ENCODE data around the gene FRYL. TPM values are rescaled to one million over a fixed set of nuclear protein-coding genes. Genes with fewer than 3 reads are reported as not detected.

The FRYL gene
- total RNA-seq, 1 donor from 2014 or later: 65.5 TPM

DNA sequence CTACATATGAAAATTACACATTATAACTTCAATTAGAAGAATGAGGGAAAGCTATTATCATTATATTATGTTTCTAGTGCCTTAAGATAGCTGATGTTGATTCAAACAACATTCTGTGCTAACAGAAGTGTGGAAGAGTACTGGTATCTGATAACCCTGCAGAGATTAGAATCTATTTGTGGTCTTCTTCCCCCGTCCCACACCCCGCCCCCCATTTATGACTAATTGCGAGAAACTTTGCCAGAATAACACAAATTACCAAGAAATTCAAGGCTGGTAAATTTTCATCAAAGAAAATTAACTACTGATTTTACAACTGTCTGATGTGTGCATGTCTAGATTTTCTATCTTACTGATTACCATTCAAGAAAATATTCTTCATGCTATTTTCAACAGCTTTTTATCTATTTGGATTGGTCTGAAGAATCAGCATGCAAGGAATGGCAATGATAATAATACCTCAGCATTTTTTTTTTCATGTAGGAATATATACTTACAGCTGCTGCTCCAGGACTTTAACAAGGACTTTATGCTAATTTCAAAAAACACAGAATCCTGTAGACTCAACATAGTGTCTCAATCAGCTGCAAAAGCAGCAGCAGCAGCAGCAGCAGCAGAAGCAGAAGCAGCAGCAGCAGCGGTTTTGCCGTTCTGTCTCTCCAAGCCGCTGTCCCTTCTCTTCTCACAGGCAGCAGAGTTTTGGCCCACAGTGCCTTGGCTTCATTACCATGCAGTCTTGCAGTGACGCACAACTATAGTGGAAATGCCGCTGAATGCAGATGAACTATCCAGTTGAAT, 126.7 kb downstream of the FRYL start:
- no peaks in the 10 kb centered on the region for H3K27me3 Mint-ChIP-seq
- peaks cover under 1% of the 10 kb centered on the region for H3K4me1 Mint-ChIP-seq (ENCODE audit: low read depth)
- no peak overlapping the region for H3K27ac Mint-ChIP-seq
- no peaks in the 10 kb centered on the region for H3K9me3 Mint-ChIP-seq (ENCODE audit: low read depth)
- H3K36me3 Mint-ChIP-seq (ENCODE audit: insufficient read depth): peaks cover under 1% of the 10 kb centered on the region
- TF ChIP-seq CTCF (IDR thresholded peaks at IDR 0.05; ENCODE audit: unreplicated experiment): no peak
- DNase-seq (ENCODE audit: low spot score, unreplicated experiment): no peak
- no peak overlapping the region for H3K4me3 Mint-ChIP-seq (ENCODE audit: low read depth)

DNA sequence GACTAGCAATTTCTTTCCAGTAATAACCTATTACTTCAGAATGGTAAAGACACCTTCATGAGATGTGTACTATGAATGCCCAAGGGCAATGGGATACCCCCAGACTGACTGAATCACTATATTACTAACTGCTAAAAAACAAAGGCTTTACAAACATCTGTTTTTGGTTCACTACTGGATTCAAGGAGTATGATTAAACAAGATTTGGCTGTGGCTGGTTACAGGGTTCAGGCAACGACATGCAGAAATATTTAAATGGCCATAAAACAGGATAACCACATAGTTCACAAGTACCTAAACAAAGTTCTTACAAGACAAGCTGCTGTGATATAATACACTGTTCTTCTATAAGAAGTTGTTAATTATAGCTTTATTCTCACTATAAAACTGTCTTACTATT, 128.2 kb downstream of the FRYL start:
- Mint-ChIP-seq H3K4me3 (ENCODE audit: low read depth) (no peak overlapping the region), H3K27ac (no peak overlapping the region)

GRCh38 chr4:48649505-48649904, 130.6 kb downstream of the FRYL start:
- Mint-ChIP-seq H3K27ac (no peak overlapping the region), H3K4me1 (ENCODE audit: low read depth) (peaks cover 5% of the 10 kb centered on the region), H3K4me3 (ENCODE audit: low read depth) (no peak overlapping the region), H3K36me3 (ENCODE audit: insufficient read depth) (peaks cover 4% of the 10 kb centered on the region), H3K27me3 (no peaks in the 10 kb centered on the region), H3K9me3 (ENCODE audit: low read depth) (peaks cover 3% of the 10 kb centered on the region)
- no peak for TF ChIP-seq CTCF (IDR thresholded peaks at IDR 0.05; ENCODE audit: unreplicated experiment)
- no peak for DNase-seq (ENCODE audit: low spot score, unreplicated experiment)

More for the DNA sequence above, 128.2 kb downstream of the FRYL start:
- no peak for DNase-seq (ENCODE audit: low spot score, unreplicated experiment)
- peaks cover 3% of the 10 kb centered on the region for H3K9me3 Mint-ChIP-seq (ENCODE audit: low read depth)
- H3K36me3 Mint-ChIP-seq (ENCODE audit: insufficient read depth): peaks cover 4% of the 10 kb centered on the region
- H3K4me1 Mint-ChIP-seq (ENCODE audit: low read depth): peaks cover 5% of the 10 kb centered on the region
- H3K27me3 Mint-ChIP-seq: no peaks in the 10 kb centered on the region
- TF ChIP-seq CTCF (IDR thresholded peaks at IDR 0.05; ENCODE audit: unreplicated experiment): no peak

DNA sequence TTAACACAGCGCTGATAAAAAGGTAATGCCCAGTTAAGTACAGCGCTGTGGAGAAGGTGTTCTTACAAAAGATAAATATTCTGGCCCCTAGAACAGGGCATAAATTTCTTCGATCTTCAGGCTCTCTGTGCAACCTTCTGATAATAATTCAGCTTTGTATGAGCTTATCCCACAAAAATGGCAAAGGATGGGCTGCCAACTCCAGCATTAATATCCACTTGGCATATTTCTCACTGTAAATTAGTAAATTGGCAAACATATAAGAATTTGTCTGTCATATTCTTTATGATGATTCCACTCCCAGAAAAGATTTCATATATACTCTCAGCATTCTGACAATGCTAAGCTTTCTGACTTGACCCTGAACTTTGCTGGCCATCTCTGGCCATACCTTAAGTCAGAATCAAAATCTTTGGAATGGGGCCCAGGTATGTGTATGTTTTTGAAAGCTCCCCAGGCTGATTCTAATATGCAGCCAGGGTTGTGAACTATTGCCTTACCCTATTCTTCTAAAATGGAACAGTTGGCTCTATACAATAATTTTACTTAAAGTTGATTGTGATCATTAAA, 134.8 kb downstream of the FRYL start:
- no peak for TF ChIP-seq CTCF (IDR thresholded peaks at IDR 0.05; ENCODE audit: unreplicated experiment)
- Mint-ChIP-seq H3K27me3 (no peaks in the 10 kb centered on the region), H3K9me3 (ENCODE audit: low read depth) (peaks cover 3% of the 10 kb centered on the region), H3K36me3 (ENCODE audit: insufficient read depth) (peaks cover 4% of the 10 kb centered on the region), H3K27ac (no peak overlapping the region), H3K4me3 (ENCODE audit: low read depth) (no peak overlapping the region), H3K4me1 (ENCODE audit: low read depth) (peaks cover 5% of the 10 kb centered on the region)
- no peak for DNase-seq (ENCODE audit: low spot score, unreplicated experiment)

DNA sequence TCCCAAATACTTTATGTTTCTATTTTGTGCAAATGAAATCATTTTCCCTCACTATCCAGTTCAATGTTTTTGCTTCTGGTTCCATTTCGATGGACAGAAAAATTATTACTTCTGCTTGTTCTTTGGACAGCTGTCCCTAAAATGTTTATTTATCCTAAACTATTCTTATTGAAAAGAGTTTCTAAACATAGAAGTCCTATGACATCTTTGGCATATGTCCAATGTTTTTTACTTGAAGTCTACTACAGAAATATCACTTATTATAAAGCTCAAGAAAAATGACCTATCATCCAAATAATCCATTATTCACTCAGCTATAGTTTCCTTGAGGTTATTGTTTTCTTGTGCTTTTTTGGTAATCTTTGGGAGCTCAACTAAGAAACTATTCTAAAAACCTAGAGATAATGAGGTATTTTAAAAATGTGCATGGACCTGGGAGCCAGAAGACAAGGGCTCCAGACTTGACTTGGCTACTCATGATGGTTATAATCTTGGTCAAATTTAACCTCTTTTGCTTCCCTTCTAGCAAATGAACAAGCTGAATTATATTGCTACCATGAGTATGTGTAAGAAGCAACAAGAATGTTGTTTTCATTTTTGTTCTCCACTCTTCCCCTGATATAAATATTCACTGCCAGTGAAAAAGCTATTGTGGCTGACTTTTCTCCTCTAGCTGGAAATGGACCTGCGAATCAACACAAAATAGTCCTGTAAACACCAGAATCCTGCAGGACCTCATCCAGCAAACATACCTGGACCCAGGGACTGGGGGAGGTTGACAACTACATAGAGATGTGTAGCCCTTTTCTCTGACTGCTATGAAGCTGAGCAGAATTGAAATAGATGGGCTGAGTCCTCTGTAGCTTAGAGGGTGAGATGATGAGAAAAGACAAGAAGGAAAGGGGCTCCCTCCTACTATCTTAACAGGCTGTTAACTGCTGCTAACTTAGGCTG, 137.4 kb downstream of the FRYL start:
- Mint-ChIP-seq H3K4me3 (ENCODE audit: low read depth) (no peak overlapping the region), H3K27me3 (no peaks in the 10 kb centered on the region), H3K4me1 (ENCODE audit: low read depth) (no peaks in the 10 kb centered on the region), H3K36me3 (ENCODE audit: insufficient read depth) (peaks cover 4% of the 10 kb centered on the region), H3K27ac (no peak overlapping the region), H3K9me3 (ENCODE audit: low read depth) (peaks cover 3% of the 10 kb centered on the region)
- TF ChIP-seq CTCF (IDR thresholded peaks at IDR 0.05; ENCODE audit: unreplicated experiment): no peak
- DNase-seq (ENCODE audit: low spot score, unreplicated experiment): no peak
